Mucosa of rectum (tissue), 2 donors: ENCODE data around the gene SIRT1.

ENCODE experiments used
- H3K27ac ChIP-seq, 2 donors: one replicate each; pipeline ENCODE4 v1.7.0; 2013; ENCODE audit warnings: inconsistent platforms in 2 of 2, low read depth in 2 of 2, low read length in 2 of 2
- H3K27me3 ChIP-seq, 2 donors: one replicate each; pipeline ENCODE4 v1.7.0; 2013; ENCODE audit warnings: low read length in 2 of 2; ENCODE audit not compliant: control insufficient read depth in 2 of 2, insufficient read depth in 2 of 2
- H3K36me3 ChIP-seq, 2 donors: one replicate each; pipeline ENCODE4 v1.7.0; 2013; ENCODE audit warnings: low read length in 2 of 2; ENCODE audit not compliant: control insufficient read depth in 2 of 2, insufficient read depth in 2 of 2
- H3K4me1 ChIP-seq, 2 donors: one replicate each; pipeline ENCODE4 v1.7.0; 2013; ENCODE audit warnings: low read length in 2 of 2, mild to moderate bottlenecking in 1 of 2; ENCODE audit not compliant: control insufficient read depth in 2 of 2, insufficient read depth in 2 of 2
- H3K4me3 ChIP-seq, 2 donors: one replicate each; pipeline ENCODE4 v1.7.0; 2013; ENCODE audit warnings: low read length in 2 of 2
- H3K9ac ChIP-seq, 2 donors: one replicate each; pipeline ENCODE4 v1.7.0; 2013; ENCODE audit warnings: low read length in 2 of 2, low read depth in 1 of 2, mild to moderate bottlenecking in 1 of 2
- H3K9me3 ChIP-seq, 2 donors: one replicate each; pipeline ENCODE4 v1.7.0; 2013; ENCODE audit warnings: low read length in 2 of 2; ENCODE audit not compliant: control insufficient read depth in 2 of 2
- donor health status: healthy.
- donor health status: Normal muscosa, but diverticular disease.

SIRT1 gene

GRCh38 chr10:67917169-67917568 lies 32.7 kb downstream of the SIRT1 start:
- peaks cover 0 to 4% of the 10 kb centered on the region in 2 donors for H3K4me1 ChIP-seq
- H3K27ac ChIP-seq = no peak overlapping the region
- H3K9ac ChIP-seq = no peak overlapping the region
- H3K36me3 ChIP-seq = peaks cover 40 to 52% of the 10 kb centered on the region in 2 donors
- H3K27me3 ChIP-seq = no peaks in the 10 kb centered on the region
- H3K9me3 ChIP-seq = no peaks in the 10 kb centered on the region
- no peak overlapping the region for H3K4me3 ChIP-seq

- no peaks in the 10 kb centered on the region for H3K27me3 ChIP-seq
- no peak overlapping the region for H3K9ac ChIP-seq
- no peak overlapping the region for H3K27ac ChIP-seq
- no peaks in the 10 kb centered on the region for H3K9me3 ChIP-seq
- H3K4me3 ChIP-seq = no peak overlapping the region
- peaks cover 0 to 4% of the 10 kb centered on the region in 2 donors for H3K4me1 ChIP-seq
- H3K36me3 ChIP-seq = peaks cover 35 to 49% of the 10 kb centered on the region in 2 donors
Measured at GRCh38 chr10:67917679-67918078, 33.2 kb downstream of the SIRT1 start.

- Histone ChIP-seq H3K4me3 (no peak overlapping the region), H3K9me3 (no peaks in the 10 kb centered on the region), H3K4me1 (peaks cover 0 to 4% of the 10 kb centered on the region in 2 donors), H3K27me3 (no peaks in the 10 kb centered on the region), H3K9ac (no peak overlapping the region), H3K27ac (no peak overlapping the region), H3K36me3 (peaks cover 27 to 36% of the 10 kb centered on the region in 2 donors)
Measured at GRCh38 chr10:67921065-67921464, 36.6 kb downstream of the SIRT1 start.

GRCh38 chr10:67923551-67923950 lies 39.1 kb downstream of the SIRT1 start:
- Histone ChIP-seq H3K4me1 (no peaks in the 10 kb centered on the region), H3K27ac (no peak overlapping the region), H3K9me3 (no peaks in the 10 kb centered on the region), H3K9ac (no peak overlapping the region), H3K36me3 (peaks cover 30 to 34% of the 10 kb centered on the region in 2 donors), H3K27me3 (no peaks in the 10 kb centered on the region), H3K4me3 (no peak overlapping the region)

- Histone ChIP-seq H3K9ac (no peak overlapping the region), H3K9me3 (no peaks in the 10 kb centered on the region), H3K4me1 (no peaks in the 10 kb centered on the region), H3K27ac (no peak overlapping the region), H3K36me3 (peaks cover 28 to 33% of the 10 kb centered on the region in 2 donors), H3K4me3 (no peak overlapping the region), H3K27me3 (no peaks in the 10 kb centered on the region)
Measured at GRCh38 chr10:67924136-67924535, 39.7 kb downstream of the SIRT1 start.

- Histone ChIP-seq H3K27me3 (no peaks in the 10 kb centered on the region), H3K9ac (no peak overlapping the region), H3K9me3 (no peaks in the 10 kb centered on the region), H3K4me3 (no peak overlapping the region), H3K4me1 (no peaks in the 10 kb centered on the region), H3K27ac (no peak overlapping the region), H3K36me3 (peaks cover 25 to 37% of the 10 kb centered on the region in 2 donors)
Measured at GRCh38 chr10:67925449-67926005, 41.1 kb downstream of the SIRT1 start.

- Histone ChIP-seq H3K4me1 (no peaks in the 10 kb centered on the region), H3K27me3 (no peaks in the 10 kb centered on the region), H3K36me3 (peaks cover 26 to 47% of the 10 kb centered on the region in 2 donors), H3K9ac (no peak overlapping the region), H3K4me3 (no peak overlapping the region), H3K9me3 (no peaks in the 10 kb centered on the region), H3K27ac (no peak overlapping the region)
Measured at GRCh38 chr10:67926951-67927350, 42.5 kb downstream of the SIRT1 start.

- Histone ChIP-seq H3K9me3 (no peaks in the 10 kb centered on the region), H3K4me3 (no peak overlapping the region), H3K27me3 (no peaks in the 10 kb centered on the region), H3K36me3 (peaks cover 29 to 46% of the 10 kb centered on the region in 2 donors), H3K9ac (no peak overlapping the region), H3K27ac (no peak overlapping the region), H3K4me1 (no peaks in the 10 kb centered on the region)
Measured at GRCh38 chr10:67933199-67933598, 48.7 kb downstream of the SIRT1 start.

GRCh38 chr10:67934336-67934735 lies 49.9 kb downstream of the SIRT1 start:
- Histone ChIP-seq H3K27me3 (no peaks in the 10 kb centered on the region), H3K9ac (no peak overlapping the region), H3K36me3 (peaks cover 32 to 45% of the 10 kb centered on the region in 2 donors), H3K4me1 (no peaks in the 10 kb centered on the region), H3K4me3 (no peak overlapping the region), H3K9me3 (no peaks in the 10 kb centered on the region), H3K27ac (no peak overlapping the region)

- Histone ChIP-seq H3K4me1 (no peaks in the 10 kb centered on the region), H3K27me3 (no peaks in the 10 kb centered on the region), H3K36me3 (peaks cover 34 to 45% of the 10 kb centered on the region in 2 donors), H3K4me3 (no peak overlapping the region), H3K27ac (no peak overlapping the region), H3K9me3 (no peaks in the 10 kb centered on the region), H3K9ac (no peak overlapping the region)
Measured at GRCh38 chr10:67935223-67935622, 50.8 kb downstream of the SIRT1 start.

GRCh38 chr10:67936416-67936815 lies 52.0 kb downstream of the SIRT1 start:
- Histone ChIP-seq H3K4me3 (no peak overlapping the region), H3K4me1 (no peaks in the 10 kb centered on the region), H3K27me3 (no peaks in the 10 kb centered on the region), H3K36me3 (peaks cover 36 to 41% of the 10 kb centered on the region in 2 donors), H3K9me3 (no peaks in the 10 kb centered on the region), H3K27ac (no peak overlapping the region), H3K9ac (no peak overlapping the region)
